Trophoblast cell (in vitro differentiated cells and primary cell): ENCODE results near the gene COL5A2.

Experiments
- DNase-seq, 2 donors: peaks; one replicate each; pipeline ENCODE4 v3.0.0-alpha.2; 2016
- H2AFZ ChIP-seq: 2 replicates; pipeline ENCODE4 v1.6.1; 2013; ENCODE audit warnings: low read length, moderate library complexity, mild to moderate bottlenecking; ENCODE audit not compliant: insufficient read depth, poor library complexity
- H2AK5ac ChIP-seq: 2 replicates; pipeline ENCODE4 v1.6.1; 2013; ENCODE audit warnings: mild to moderate bottlenecking, low read length
- H2BK120ac ChIP-seq: 2 replicates; pipeline ENCODE4 v1.6.1; 2013; ENCODE audit warnings: low read length, mild to moderate bottlenecking, moderate library complexity; ENCODE audit not compliant: insufficient read depth, poor library complexity
- H2BK12ac ChIP-seq: 2 replicates; pipeline ENCODE4 v1.6.1; 2013; ENCODE audit warnings: mild to moderate bottlenecking, low read length, moderate library complexity
- H2BK5ac ChIP-seq: 2 replicates; pipeline ENCODE4 v1.6.1; 2013; ENCODE audit warnings: low read length, low read depth, moderate library complexity, mild to moderate bottlenecking; ENCODE audit not compliant: poor library complexity
- H3K14ac ChIP-seq: 2 replicates; pipeline ENCODE4 v1.6.1; 2013; ENCODE audit warnings: mild to moderate bottlenecking, low read length
- H3K18ac ChIP-seq: 2 replicates; pipeline ENCODE4 v1.6.1; 2013; ENCODE audit warnings: mild to moderate bottlenecking, low read length
- H3K23ac ChIP-seq: 2 replicates; pipeline ENCODE4 v1.6.1; 2013; ENCODE audit warnings: low read length
- H3K27ac ChIP-seq: 2 replicates; pipeline ENCODE4 v1.5.1; 2013; ENCODE audit warnings: low read depth, mild to moderate bottlenecking, inconsistent platforms, low read length, moderate library complexity
- H3K27me3 ChIP-seq: 2 replicates; pipeline ENCODE4 v1.6.1; 2013; ENCODE audit warnings: inconsistent platforms, mild to moderate bottlenecking, low read length, moderate library complexity; ENCODE audit not compliant: insufficient read depth
- H3K36me3 ChIP-seq, 2 experiments: 1 replicate in 1 of 2; 2 replicates in 1 of 2; pipeline ENCODE4 v1.6.1; 2013; ENCODE audit warnings: low read length in 2 of 2, mild to moderate bottlenecking in 2 of 2, moderate library complexity in 1 of 2; ENCODE audit not compliant: insufficient read depth in 2 of 2, control insufficient read depth in 1 of 2
- H3K4ac ChIP-seq: 2 replicates; pipeline ENCODE4 v1.6.1; 2013; ENCODE audit warnings: low read depth, mild to moderate bottlenecking, low read length, moderate library complexity
- H3K4me1 ChIP-seq, 2 experiments: 1 replicate in 1 of 2; 2 replicates in 1 of 2; pipeline ENCODE4 v1.6.1; 2013; ENCODE audit warnings: low read length in 2 of 2, mild to moderate bottlenecking in 2 of 2, moderate library complexity in 1 of 2; ENCODE audit not compliant: insufficient read depth in 2 of 2, control insufficient read depth in 1 of 2
- H3K4me2 ChIP-seq: 2 replicates; pipeline ENCODE4 v1.6.1; 2013; ENCODE audit warnings: inconsistent platforms, mild to moderate bottlenecking, low read length, moderate library complexity
- H3K4me3 ChIP-seq: 2 replicates; pipeline ENCODE4 v1.5.1; 2013; ENCODE audit warnings: mild to moderate bottlenecking, low read depth, low read length, inconsistent platforms
- H3K79me1 ChIP-seq: one replicate; pipeline ENCODE4 v1.6.1; 2013; ENCODE audit warnings: low read length
- H3K79me2 ChIP-seq: 2 replicates; pipeline ENCODE4 v1.6.1; 2013; ENCODE audit warnings: low read length, mild to moderate bottlenecking; ENCODE audit not compliant: control insufficient read depth, insufficient read depth, poor library complexity
- H3K9ac ChIP-seq: 2 replicates; pipeline ENCODE4 v1.6.1; 2013; ENCODE audit warnings: mild to moderate bottlenecking, low read length
- H3K9me3 ChIP-seq: 2 replicates; pipeline ENCODE4 v1.6.1; 2013; ENCODE audit warnings: low read depth, mild to moderate bottlenecking, control low read depth, inconsistent platforms, low read length; ENCODE audit not compliant: insufficient read depth
- H4K12ac ChIP-seq: 2 replicates; pipeline ENCODE4 v1.6.1; 2013; ENCODE audit warnings: low read depth, mild to moderate bottlenecking, low read length, moderate library complexity
- H4K8ac ChIP-seq: 2 replicates; pipeline ENCODE4 v1.6.1; 2013; ENCODE audit warnings: low read depth, mild to moderate bottlenecking, low read length, moderate library complexity
- H4K91ac ChIP-seq: one replicate; pipeline ENCODE4 v1.6.1; 2013; ENCODE audit warnings: low read depth, mild to moderate bottlenecking, low read length, moderate library complexity
- WGBS: extraction: QIAGEN DNeasy Blood & Tissue Kit; methylation state at CpG from one replicate; pipeline ENCODE4 v1.1.7; 2013; ENCODE audit warnings: missing lambda C conversion rate; ENCODE audit not compliant: insufficient read length, insufficient coverage; ENCODE audit errors: extremely low coverage; 5-methylcytosine and 5-hydroxymethylcytosine counted together

Gene COL5A2

GRCh38 chr2:189157456-189157855, 22.1 kb downstream of the COL5A2 start:
- peak in 1 of 2 donors; percentile 73 for DNase-seq
- Histone ChIP-seq H3K79me2 (no peaks in the 10 kb centered on the region), H2BK5ac (no peak overlapping the region), H3K27ac (no peak overlapping the region), H3K23ac (no peak overlapping the region), H3K36me3 (peaks cover 0 to 2% of the 10 kb centered on the region in 2 experiments), H3K4ac (no peak overlapping the region), H2BK120ac (no peak overlapping the region), H3K4me3 (no peak overlapping the region), H3K14ac (no peak overlapping the region), H4K12ac (no peak overlapping the region), H2AK5ac (no peak overlapping the region), H3K4me1 (peaks cover 0 to 1% of the 10 kb centered on the region in 2 experiments), H2BK12ac (no peak overlapping the region), H3K9me3 (no peaks in the 10 kb centered on the region), H3K9ac (no peak overlapping the region), H3K27me3 (no peaks in the 10 kb centered on the region), H4K91ac (no peak overlapping the region), H4K8ac (no peak overlapping the region), H2AFZ (no peak overlapping the region), H3K18ac (no peak overlapping the region), H3K4me2 (no peak overlapping the region), H3K79me1 (no peaks in the 10 kb centered on the region)

- no peak overlapping the region for H2BK120ac ChIP-seq
- H3K4me3 ChIP-seq = no peak overlapping the region
- no peak overlapping the region for H2AFZ ChIP-seq
- H3K27me3 ChIP-seq = no peaks in the 10 kb centered on the region
- no peak overlapping the region for H2BK5ac ChIP-seq
- no peak overlapping the region for H4K91ac ChIP-seq
- H3K9me3 ChIP-seq = no peaks in the 10 kb centered on the region
- no peak overlapping the region for H3K27ac ChIP-seq
- H4K8ac ChIP-seq = no peak overlapping the region
- H3K36me3 ChIP-seq = peaks cover 0 to 3% of the 10 kb centered on the region in 2 experiments
- no peak overlapping the region for H3K14ac ChIP-seq
- WGBS = no CpG with 5 or more reads among the region's 1 CpG
- H3K79me1 ChIP-seq = no peaks in the 10 kb centered on the region
- no peak overlapping the region for H3K4ac ChIP-seq
- no peak overlapping the region for H3K23ac ChIP-seq
- no peak overlapping the region for H4K12ac ChIP-seq
- H3K79me2 ChIP-seq = no peaks in the 10 kb centered on the region
- DNase-seq = no peak
- no peak overlapping the region for H3K9ac ChIP-seq
- H2BK12ac ChIP-seq = no peak overlapping the region
- no peak overlapping the region for H2AK5ac ChIP-seq
- peaks cover 0 to 3% of the 10 kb centered on the region in 2 experiments for H3K4me1 ChIP-seq
- H3K4me2 ChIP-seq = no peak overlapping the region
- no peak overlapping the region for H3K18ac ChIP-seq
Measured at GRCh38 chr2:189155795-189156194, 23.8 kb downstream of the COL5A2 start.

GRCh38 chr2:189153619-189154018, 25.9 kb downstream of the COL5A2 start:
- Histone ChIP-seq H2AFZ (no peak overlapping the region), H3K36me3 (peaks cover 0 to 3% of the 10 kb centered on the region in 2 experiments), H4K8ac (no peak overlapping the region)

DNA sequence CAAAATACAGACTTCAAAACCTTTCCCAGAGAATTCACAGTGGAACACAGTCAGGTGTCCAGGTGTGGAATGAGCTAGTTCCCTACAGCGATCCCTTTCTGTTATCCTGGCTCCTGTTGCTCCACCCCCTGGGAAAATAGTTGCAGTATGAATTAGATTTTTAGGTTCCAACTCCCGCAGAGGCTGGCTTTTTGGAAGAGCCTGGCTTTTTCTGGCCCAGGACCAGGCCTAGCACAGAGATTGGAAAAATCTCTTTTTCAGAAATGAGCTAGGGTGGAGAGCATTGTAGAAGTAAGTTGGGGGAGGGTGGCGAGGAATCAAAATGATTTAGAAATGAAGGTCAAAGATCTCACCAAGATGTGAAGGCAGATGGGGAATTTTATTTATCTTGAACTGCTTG, 27.1 kb downstream of the COL5A2 start:
- no peak overlapping the region for H3K9ac ChIP-seq
- WGBS = no CpG with 5 or more reads among the region's 3 CpGs
- no peak overlapping the region for H2BK12ac ChIP-seq
- no peak overlapping the region for H3K4ac ChIP-seq
- peaks cover 0 to 3% of the 10 kb centered on the region in 2 experiments for H3K36me3 ChIP-seq
- no peak overlapping the region for H3K27ac ChIP-seq
- H2BK5ac ChIP-seq = no peak overlapping the region
- no peaks in the 10 kb centered on the region for H3K9me3 ChIP-seq
- no peak overlapping the region for H4K12ac ChIP-seq
- no peak overlapping the region for H2AFZ ChIP-seq
- H3K18ac ChIP-seq = no peak overlapping the region
- H3K14ac ChIP-seq = peak overlapping the region; percentile 20
- no peak for DNase-seq
- no peak overlapping the region for H3K4me2 ChIP-seq
- no peaks in the 10 kb centered on the region for H3K79me1 ChIP-seq
- H3K23ac ChIP-seq = no peak overlapping the region
- H4K8ac ChIP-seq = no peak overlapping the region
- H2BK120ac ChIP-seq = no peak overlapping the region
- H2AK5ac ChIP-seq = no peak overlapping the region
- peaks cover 0 to 3% of the 10 kb centered on the region in 2 experiments for H3K4me1 ChIP-seq
- H3K4me3 ChIP-seq = no peak overlapping the region
- no peaks in the 10 kb centered on the region for H3K79me2 ChIP-seq
- no peak overlapping the region for H4K91ac ChIP-seq
- no peaks in the 10 kb centered on the region for H3K27me3 ChIP-seq

More at GRCh38 chr2:189153619-189154018, 25.9 kb downstream of the COL5A2 start:
- Histone ChIP-seq H3K4me1 (peaks cover 0 to 3% of the 10 kb centered on the region in 2 experiments), H3K4me2 (no peak overlapping the region), H3K14ac (no peak overlapping the region), H4K91ac (no peak overlapping the region), H3K9me3 (no peaks in the 10 kb centered on the region), H2BK12ac (no peak overlapping the region), H3K27ac (no peak overlapping the region), H3K4me3 (no peak overlapping the region), H4K12ac (no peak overlapping the region), H2BK5ac (no peak overlapping the region), H3K9ac (no peak overlapping the region), H3K79me2 (no peaks in the 10 kb centered on the region), H2BK120ac (no peak overlapping the region), H3K79me1 (no peaks in the 10 kb centered on the region), H3K27me3 (no peaks in the 10 kb centered on the region), H2AK5ac (no peak overlapping the region), H3K4ac (no peak overlapping the region), H3K18ac (no peak overlapping the region), H3K23ac (no peak overlapping the region)
- DNase-seq = no peak
- WGBS = no CpG with 5 or more reads among the region's 2 CpGs
